Fibroblast of villous mesenchyme (primary cell): ENCODE data around the gene TMEM151A. TPM values are rescaled to one million over a fixed set of nuclear protein-coding genes. Genes with fewer than 3 reads are reported as not detected.
A peak's percentile ranks its signal among the peaks of the same experiment; 100 is the strongest.
"Not testable (repeated sequence)": the region's sequence is repeated elsewhere in the genome, so short reads cannot be mapped to it uniquely, and the experiment has no call there.

Experiments
- DNase-seq: peaks from one replicate; pipeline ENCODE4 v3.0.0-alpha.2; 2010; ENCODE audit warnings: low read depth
- H3K4me3 ChIP-seq: 2 replicates; pipeline ENCODE4 v1.5.1; 2011; ENCODE audit warnings: low read depth, mild to moderate bottlenecking, low read length
- total RNA-seq: library from RNA; depleted of rRNA; stranded (reverse); fragments of >200 nt; gene quantifications from 2 replicates; pipeline ENCODE4 v1.2.3, GENCODE V29; 2012
- TF ChIP-seq, protein P1 (sequence below): IDR thresholded peaks from 2 replicates; pipeline ENCODE4 v1.5.1; 2012; ENCODE audit warnings: low read depth, mild to moderate bottlenecking, low read length; ENCODE audit not compliant: insufficient read depth

The TMEM151A gene
- total RNA-seq, 1 donor, result under 0.01 TPM

DNA sequence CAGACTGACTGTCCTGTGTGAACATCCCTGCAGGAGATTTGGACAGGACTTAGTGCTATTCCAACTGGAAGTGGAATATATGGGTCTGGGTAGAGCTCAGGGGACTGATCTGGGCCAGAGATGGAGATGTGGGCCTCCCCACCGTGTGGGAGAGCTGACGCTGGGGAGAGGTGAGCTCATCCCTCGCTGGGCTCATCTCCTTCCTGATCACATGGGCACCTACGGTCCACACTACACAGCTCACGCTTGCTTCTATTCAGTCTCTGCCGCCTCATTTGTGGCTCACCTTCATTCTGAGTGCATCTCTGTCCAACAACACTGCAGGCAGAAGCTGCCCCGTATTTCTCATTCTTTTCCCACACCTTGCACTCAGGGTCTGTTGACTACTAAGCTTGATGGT is 39.9 kb upstream of the TMEM151A start:
- TF ChIP-seq, protein P1, sequence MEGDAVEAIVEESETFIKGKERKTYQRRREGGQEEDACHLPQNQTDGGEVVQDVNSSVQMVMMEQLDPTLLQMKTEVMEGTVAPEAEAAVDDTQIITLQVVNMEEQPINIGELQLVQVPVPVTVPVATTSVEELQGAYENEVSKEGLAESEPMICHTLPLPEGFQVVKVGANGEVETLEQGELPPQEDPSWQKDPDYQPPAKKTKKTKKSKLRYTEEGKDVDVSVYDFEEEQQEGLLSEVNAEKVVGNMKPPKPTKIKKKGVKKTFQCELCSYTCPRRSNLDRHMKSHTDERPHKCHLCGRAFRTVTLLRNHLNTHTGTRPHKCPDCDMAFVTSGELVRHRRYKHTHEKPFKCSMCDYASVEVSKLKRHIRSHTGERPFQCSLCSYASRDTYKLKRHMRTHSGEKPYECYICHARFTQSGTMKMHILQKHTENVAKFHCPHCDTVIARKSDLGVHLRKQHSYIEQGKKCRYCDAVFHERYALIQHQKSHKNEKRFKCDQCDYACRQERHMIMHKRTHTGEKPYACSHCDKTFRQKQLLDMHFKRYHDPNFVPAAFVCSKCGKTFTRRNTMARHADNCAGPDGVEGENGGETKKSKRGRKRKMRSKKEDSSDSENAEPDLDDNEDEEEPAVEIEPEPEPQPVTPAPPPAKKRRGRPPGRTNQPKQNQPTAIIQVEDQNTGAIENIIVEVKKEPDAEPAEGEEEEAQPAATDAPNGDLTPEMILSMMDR, result no peak
- H3K4me3 ChIP-seq, result no peak overlapping the region
- DNase-seq, result no peak

DNA sequence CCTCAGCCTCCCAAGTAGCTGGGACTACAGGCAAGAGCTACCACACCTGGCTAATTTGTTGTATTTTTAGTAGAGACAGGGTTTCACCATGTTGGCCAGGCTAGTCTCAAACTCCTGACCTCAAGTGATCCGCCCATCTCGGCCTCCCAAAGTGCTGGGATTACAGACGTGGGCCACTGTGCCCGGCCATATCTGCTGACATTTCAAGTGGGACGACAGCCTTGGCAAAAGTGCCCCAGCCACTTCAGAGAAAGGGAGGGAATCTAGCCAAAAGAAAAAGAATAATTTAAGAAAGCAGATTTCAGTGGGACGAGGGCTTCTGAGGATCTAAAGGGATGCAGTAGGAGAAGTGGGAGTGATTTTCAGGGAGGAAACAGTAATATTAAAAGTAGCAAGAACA is 38.6 kb upstream of the TMEM151A start:
- H3K4me3 ChIP-seq, result not testable (repeated sequence)

DNA sequence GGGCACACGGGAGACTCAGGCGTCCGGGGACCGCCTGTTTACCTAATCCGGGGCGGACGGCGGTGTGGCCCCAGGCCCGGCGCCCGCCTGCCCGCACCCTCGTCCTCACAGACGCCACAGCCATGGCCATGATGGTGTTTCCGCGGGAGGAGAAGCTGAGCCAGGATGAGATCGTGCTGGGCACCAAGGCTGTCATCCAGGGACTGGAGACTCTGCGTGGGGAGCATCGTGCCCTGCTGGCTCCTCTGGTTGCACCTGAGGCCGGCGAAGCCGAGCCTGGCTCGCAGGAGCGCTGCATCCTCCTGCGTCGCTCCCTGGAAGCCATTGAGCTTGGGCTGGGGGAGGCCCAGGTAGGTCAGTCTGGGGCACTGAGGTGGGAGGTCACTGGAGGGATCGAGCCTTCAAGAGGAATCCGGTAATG is 33.2 kb upstream of the TMEM151A start:
- peak overlapping the region; percentile 92 for H3K4me3 ChIP-seq
- TF ChIP-seq, protein P1, result no peak
- DNase-seq, result no peak

More for the DNA sequence above, 38.6 kb upstream of the TMEM151A start:
- DNase-seq, result not testable (repeated sequence)

DNA sequence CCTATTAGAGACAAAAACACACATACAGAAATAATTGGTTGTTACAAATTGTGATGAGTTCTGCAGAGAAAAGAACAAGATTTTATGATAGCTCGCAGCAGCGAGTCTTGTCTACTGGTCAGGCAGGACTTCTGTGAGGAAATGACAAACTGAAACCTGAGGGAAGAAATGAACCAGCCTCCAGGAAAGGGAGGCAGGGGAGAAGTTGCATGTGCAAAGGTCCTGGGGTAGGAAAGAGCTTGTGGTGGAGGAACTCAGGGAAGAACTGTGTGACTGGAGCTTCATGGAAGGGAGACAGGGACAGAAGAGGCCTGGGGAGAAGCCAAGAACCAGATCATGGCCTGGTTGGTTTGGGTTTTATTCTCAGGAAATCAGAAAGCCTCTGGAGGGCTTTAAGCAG is 32.5 kb upstream of the TMEM151A start:
- TF ChIP-seq, protein P1, result no peak
- H3K4me3 ChIP-seq, result no peak overlapping the region
- DNase-seq, result no peak

DNA sequence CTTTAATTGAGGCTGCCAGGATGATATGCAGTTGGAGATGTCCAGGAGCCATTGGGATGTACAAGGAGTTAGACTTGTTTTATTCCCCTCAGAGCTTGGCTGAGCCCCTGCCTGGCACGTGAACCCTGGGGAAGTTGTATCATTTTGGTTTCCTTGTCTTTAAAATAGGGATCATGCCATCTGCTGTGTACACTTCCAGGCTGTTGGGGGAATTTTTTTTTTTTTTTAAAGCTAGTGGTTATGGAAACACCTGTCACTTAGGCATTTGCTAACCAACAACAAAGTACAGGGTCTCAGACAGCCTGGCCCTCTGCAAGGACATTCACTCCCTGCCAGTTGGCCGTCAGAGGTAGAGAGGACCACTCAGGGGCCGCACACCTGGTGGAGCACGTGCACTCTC is 31.7 kb upstream of the TMEM151A start:
- DNase-seq, result no peak
- H3K4me3 ChIP-seq, result no peak overlapping the region
- TF ChIP-seq, protein P1, result no peak

DNA sequence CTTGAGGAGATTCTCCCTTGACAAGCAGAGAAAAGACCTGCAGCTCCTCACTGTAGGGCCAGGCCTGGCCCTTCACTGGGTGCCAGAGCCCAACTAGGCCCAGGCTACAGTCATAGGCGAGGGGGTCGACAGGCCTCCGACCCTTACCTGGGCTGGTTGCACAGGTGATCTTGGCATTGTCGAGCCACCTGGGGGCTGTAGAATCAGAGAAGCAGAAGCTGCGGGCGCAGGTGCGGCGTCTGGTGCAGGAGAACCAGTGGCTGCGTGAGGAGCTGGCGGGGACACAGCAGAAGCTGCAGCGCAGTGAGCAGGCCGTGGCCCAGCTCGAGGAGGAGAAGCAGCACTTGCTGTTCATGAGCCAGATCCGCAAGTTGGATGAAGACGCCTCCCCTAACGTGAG is 30.1 kb upstream of the TMEM151A start:
- no peak for DNase-seq
- TF ChIP-seq, protein P1, result no peak
- no peak overlapping the region for H3K4me3 ChIP-seq

DNA sequence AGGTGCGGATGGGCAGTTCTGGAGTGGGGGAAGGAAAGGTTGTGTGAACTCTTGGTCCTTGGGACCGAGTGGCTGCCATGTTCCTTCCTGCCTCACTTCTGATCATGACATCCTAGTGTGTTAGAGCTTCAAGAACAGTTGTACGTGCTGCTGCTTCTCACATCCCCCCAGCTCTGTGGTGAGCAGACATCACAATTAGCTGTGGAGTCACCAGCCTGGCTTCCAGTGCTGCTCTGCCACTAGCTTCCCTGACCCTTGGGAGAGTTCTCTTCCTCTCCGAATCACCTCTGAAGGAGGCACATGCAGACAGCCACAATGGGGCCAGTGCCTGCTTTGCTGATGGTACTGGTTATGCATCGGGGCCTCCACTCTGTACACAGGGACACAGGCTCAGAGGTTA is 29.5 kb upstream of the TMEM151A start:
- TF ChIP-seq, protein P1, result no peak

More for the DNA sequence above, 29.5 kb upstream of the TMEM151A start:
- DNase-seq, result no peak
- H3K4me3 ChIP-seq, result no peak overlapping the region
